GM12873 (cell line): ENCODE results near the gene ANK2.

Experiments
- TF ChIP-seq, protein P1 (sequence below): IDR thresholded peaks from 2 replicates; pipeline ENCODE4 v1.5.1; 2012; ENCODE audit warnings: low read depth, mild to moderate bottlenecking, moderate library complexity, low read length, control low read depth; ENCODE audit not compliant: insufficient read depth; ENCODE audit errors: missing control alignments

Gene ANK2

DNA sequence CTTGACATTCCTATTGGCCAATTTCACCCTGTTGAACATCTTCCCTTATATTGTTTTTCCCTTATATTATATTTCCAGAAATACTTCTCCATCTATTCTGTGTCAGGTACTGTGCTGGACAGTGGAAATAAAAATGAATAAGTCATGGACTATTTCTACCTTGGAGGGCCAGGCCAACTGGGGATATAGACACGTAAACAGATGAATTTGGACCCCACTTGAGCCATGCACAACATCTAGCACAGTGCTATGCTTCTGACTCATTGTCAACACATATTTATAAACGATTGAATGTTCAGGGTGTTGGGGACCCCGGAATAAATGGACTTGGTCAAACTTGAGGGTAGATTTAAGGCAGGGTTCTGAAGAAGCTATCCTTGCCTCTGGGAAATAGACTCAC, 111.1 kb downstream of the ANK2 start:
- TF ChIP-seq, protein P1, sequence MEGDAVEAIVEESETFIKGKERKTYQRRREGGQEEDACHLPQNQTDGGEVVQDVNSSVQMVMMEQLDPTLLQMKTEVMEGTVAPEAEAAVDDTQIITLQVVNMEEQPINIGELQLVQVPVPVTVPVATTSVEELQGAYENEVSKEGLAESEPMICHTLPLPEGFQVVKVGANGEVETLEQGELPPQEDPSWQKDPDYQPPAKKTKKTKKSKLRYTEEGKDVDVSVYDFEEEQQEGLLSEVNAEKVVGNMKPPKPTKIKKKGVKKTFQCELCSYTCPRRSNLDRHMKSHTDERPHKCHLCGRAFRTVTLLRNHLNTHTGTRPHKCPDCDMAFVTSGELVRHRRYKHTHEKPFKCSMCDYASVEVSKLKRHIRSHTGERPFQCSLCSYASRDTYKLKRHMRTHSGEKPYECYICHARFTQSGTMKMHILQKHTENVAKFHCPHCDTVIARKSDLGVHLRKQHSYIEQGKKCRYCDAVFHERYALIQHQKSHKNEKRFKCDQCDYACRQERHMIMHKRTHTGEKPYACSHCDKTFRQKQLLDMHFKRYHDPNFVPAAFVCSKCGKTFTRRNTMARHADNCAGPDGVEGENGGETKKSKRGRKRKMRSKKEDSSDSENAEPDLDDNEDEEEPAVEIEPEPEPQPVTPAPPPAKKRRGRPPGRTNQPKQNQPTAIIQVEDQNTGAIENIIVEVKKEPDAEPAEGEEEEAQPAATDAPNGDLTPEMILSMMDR = no peak

DNA sequence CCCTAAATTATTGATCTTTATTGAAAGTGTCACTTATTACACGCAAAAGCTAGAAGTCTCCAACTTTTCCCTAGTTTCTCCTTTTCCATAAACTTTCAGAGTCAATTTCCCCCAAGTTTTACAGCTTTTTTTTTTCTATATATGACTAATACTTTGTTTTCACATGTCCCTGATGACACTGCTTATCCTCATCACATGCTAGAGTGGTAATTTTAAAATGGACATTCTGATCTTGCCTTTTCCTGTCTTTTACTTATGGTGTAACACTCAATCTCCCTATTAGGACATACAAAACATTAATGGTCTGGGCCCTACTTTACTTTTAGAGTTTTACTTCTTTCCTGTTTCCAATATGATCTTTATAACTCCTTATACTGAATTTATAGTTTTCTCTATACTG, 112.6 kb downstream of the ANK2 start:
- TF ChIP-seq, protein P1 = no peak

DNA sequence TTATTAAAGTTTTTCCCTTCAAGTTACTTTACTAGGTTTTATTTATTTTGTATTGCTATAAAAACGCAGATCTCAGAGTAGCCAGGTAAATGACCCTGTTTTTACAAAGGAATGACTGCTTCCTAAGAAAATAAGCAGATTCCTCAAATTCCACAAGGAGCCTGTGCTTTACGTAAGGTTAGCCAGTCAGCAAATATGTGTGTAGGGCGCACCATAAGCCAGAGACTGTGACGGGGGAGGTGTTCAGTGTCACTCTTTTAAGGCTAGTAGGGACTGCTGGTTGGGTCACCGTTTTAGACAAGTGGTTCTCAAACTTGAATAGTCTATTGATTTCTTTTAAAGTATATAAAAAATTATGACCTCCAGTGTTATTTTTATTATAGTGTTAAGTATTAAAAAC, 119.9 kb downstream of the ANK2 start:
- TF ChIP-seq, protein P1 = no peak

DNA sequence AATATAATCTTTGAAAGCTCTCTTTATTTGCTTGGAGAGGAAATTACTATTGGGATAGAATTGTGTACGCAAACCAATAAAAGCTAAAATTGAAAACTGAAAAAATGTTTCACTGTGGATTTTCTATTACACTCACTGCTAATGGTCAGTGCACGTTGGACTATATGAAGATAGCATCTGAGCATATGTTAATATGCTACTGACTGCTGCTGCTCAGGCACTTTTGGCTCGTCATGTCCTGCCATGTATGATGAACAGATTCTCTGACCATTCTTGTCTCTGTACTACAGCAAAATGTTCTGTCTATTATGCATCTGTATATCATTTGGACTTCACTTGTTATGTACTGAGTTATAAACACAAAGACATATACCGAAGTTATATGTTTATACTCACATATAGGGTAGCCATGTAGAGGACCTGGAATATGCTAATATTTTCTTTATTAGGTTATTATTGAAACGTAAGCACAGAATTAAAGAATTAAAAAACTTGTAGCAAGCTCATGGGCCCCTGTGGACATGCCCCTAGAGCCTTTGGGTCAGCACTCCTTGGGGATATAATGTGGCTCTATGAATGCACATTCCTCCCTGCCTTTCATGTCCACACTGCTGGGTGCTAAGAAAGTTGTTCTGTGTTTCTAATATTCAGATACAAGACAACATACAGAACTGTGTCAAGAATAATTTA, 120.8 kb downstream of the ANK2 start:
- TF ChIP-seq, protein P1 = no peak

DNA sequence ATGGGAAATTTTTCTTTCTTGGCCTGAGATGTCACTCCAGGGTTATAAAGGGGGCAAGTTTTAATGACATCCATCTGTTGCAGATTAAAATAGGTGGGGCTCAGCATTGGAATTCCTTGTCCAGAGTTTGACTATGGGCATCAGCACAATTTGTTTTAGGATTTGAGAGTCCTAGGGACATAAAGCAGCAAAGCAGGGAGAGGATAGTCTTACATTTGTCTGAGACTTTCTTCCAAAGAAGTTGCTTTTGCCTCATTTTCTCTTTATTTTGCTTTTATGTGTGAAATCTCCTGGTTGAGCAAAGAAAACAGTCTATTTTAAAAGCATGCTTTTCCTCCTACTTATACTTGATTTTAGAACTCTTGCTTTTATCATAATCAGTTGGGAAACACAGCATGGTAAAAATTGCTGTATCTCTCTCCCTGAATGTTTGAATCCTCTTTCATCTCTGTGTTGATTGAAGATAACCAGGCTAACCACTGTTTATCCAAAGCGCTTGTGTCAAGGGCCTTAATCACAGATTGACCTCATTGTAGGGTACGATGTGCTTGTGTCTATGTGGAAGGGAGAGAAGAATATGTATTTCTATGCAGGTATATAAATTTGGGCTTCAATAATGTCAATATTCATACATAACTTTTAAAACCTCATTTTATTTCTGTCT, 121.5 kb downstream of the ANK2 start:
- TF ChIP-seq, protein P1 = no peak

DNA sequence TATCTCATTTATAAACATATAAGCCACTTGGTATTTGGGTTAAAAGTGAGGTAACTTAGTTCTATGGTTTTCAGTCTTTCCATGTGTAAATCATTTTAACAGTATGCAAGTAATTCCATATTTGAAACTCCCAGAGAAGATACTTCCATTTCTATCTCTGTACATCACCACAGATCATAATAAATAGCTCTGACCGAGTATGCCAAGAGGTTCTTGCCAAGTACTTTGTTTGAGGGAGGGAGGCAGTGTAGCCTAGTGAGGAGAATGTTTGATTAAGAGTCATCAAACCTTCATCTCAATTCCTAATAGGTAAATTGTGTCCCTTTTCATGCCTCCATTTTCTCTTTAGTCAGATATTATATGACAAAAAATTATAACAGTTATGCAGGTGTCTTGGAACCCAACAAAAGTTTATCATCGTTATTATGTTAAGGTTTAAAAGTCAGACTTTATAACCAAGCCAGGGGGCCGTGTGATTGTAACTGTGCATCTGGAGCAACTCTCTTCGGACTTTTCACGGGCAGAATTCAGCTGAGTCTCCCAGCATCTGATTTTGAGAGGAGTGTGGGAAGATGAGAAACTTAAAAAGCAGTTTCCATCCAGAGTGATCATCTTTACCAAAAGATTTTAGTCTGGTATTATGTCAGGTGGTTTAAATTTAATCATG, 123.8 kb downstream of the ANK2 start:
- TF ChIP-seq, protein P1 = no peak

DNA sequence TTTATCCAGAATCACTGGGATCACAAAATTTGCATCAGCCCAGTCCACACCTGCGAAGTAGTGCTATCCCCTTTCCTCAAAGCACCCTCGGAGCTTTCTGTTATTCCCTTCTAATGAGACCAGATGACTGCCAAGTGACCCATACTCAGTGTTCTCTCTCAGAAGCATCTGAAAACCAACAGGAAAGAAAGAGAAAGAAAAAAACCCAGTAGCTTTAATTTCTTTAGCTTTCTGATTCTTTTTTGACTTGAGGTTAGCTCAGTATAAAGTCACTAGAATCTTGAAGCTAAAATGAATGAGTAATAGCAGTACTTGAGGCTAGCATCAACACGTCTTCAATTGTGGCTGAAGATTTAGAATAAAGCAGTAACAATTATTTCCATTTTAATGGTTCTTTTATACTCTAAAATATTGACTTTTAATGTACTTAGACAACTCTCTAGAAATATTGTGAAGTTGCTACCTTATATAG, 124.4 kb downstream of the ANK2 start:
- TF ChIP-seq, protein P1 = no peak
